Activated T-helper 17 cell treated with anti-CD3 and anti-CD28 coated beads, Interleukin-2, amount 50 U/mL, for 72 hours (primary cell): ENCODE results near the gene TMEM151A. TPM values are rescaled to one million over a fixed set of nuclear protein-coding genes. Genes with fewer than 3 reads are reported as not detected.
"Not testable (repeated sequence)": the region's sequence is repeated elsewhere in the genome, so short reads cannot be mapped to it uniquely, and the experiment has no call there.

Source experiments
- ATAC-seq: fragments of 150-1000 bp; cut with Tn5 transposase; replicated peaks from 2 replicates; pipeline ENCODE4 v1.10.0; 2021; ENCODE audit warnings: mild to moderate bottlenecking, moderate library complexity
- H3K27ac Mint-ChIP-seq: one replicate; pipeline ENCODE4 v1.8.0; 2022; ENCODE audit warnings: mixed read lengths
- H3K27me3 Mint-ChIP-seq: one replicate; pipeline ENCODE4 v1.8.0; 2022; ENCODE audit warnings: mixed read lengths
- H3K36me3 Mint-ChIP-seq: one replicate; pipeline ENCODE4 v1.8.0; 2022; ENCODE audit warnings: low read depth, mild to moderate bottlenecking, mixed read lengths
- H3K4me1 Mint-ChIP-seq: one replicate; pipeline ENCODE4 v1.8.0; 2022; ENCODE audit warnings: mixed read lengths
- H3K4me3 Mint-ChIP-seq: one replicate; pipeline ENCODE4 v1.8.0; 2022; ENCODE audit warnings: mild to moderate bottlenecking, mixed read lengths
- H3K9me3 Mint-ChIP-seq: one replicate; pipeline ENCODE4 v1.8.0; 2022; ENCODE audit warnings: mixed read lengths
- total RNA-seq, 2 donors: library from RNA; stranded (reverse); gene quantifications; one replicate each; pipeline ENCODE4 v1.2.3, GENCODE V29; 2022

TMEM151A gene
- total RNA-seq, result not detected

GRCh38 chr11:66291706-66292542, at the start of gene TMEM151A:
TMEM151A (plus strand) TSS chr11:66291894; CDS start chr11:66292014, 120 bp downstream.
- Mint-ChIP-seq H3K9me3 (no peaks in the 10 kb centered on the region), H3K36me3 (no peaks in the 10 kb centered on the region), H3K27ac (peak within 1 kb of the TSS; percentile 96), H3K4me1 (peaks cover 8% of the 10 kb centered on the region), H3K27me3 (peaks cover 10% of the 10 kb centered on the region), H3K4me3 (peak within 1 kb of the TSS; percentile 92)
- ATAC-seq, result no peak

- peaks cover 70% of the 10 kb centered on the region for H3K36me3 Mint-ChIP-seq
- no peak for ATAC-seq
Measured at GRCh38 chr11:66242095-66242765, 49.5 kb upstream of the TMEM151A start.

GRCh38 chr11:66243782-66244535, 47.7 kb upstream of the TMEM151A start:
- H3K27ac Mint-ChIP-seq, result peak overlapping the region; percentile 83
- no peak overlapping the region for H3K4me3 Mint-ChIP-seq
- no peak for ATAC-seq
- H3K9me3 Mint-ChIP-seq, result no peaks in the 10 kb centered on the region
- H3K4me1 Mint-ChIP-seq, result no peaks in the 10 kb centered on the region
- H3K36me3 Mint-ChIP-seq, result peaks cover 60% of the 10 kb centered on the region
- no peaks in the 10 kb centered on the region for H3K27me3 Mint-ChIP-seq

More at GRCh38 chr11:66242095-66242765, 49.5 kb upstream of the TMEM151A start:
- Mint-ChIP-seq H3K4me1 (no peaks in the 10 kb centered on the region), H3K9me3 (no peaks in the 10 kb centered on the region), H3K27me3 (no peaks in the 10 kb centered on the region), H3K27ac (no peak overlapping the region), H3K4me3 (no peak overlapping the region)

- ATAC-seq, result no peak
- Mint-ChIP-seq H3K27ac (peak overlapping the region; percentile 63), H3K4me3 (no peak overlapping the region), H3K4me1 (peaks cover 4% of the 10 kb centered on the region), H3K9me3 (no peaks in the 10 kb centered on the region), H3K27me3 (no peaks in the 10 kb centered on the region), H3K36me3 (peaks cover 36% of the 10 kb centered on the region)
Measured at GRCh38 chr11:66247295-66247694, 44.4 kb upstream of the TMEM151A start.

GRCh38 chr11:66247801-66248200, 43.9 kb upstream of the TMEM151A start:
- Mint-ChIP-seq H3K4me3 (no peak overlapping the region), H3K9me3 (no peaks in the 10 kb centered on the region), H3K4me1 (peaks cover 4% of the 10 kb centered on the region), H3K36me3 (peaks cover 34% of the 10 kb centered on the region), H3K27me3 (no peaks in the 10 kb centered on the region), H3K27ac (peak overlapping the region; percentile 63)
- no peak for ATAC-seq

GRCh38 chr11:66248903-66249302, 42.8 kb upstream of the TMEM151A start:
- Mint-ChIP-seq H3K27me3 (no peaks in the 10 kb centered on the region), H3K4me3 (no peak overlapping the region), H3K27ac (peak overlapping the region; percentile 13), H3K9me3 (no peaks in the 10 kb centered on the region), H3K4me1 (peaks cover 4% of the 10 kb centered on the region), H3K36me3 (peaks cover 33% of the 10 kb centered on the region)
- no peak for ATAC-seq

GRCh38 chr11:66251809-66252208, 39.9 kb upstream of the TMEM151A start:
- H3K4me3 Mint-ChIP-seq, result no peak overlapping the region
- H3K4me1 Mint-ChIP-seq, result peaks cover 7% of the 10 kb centered on the region
- peaks cover 20% of the 10 kb centered on the region for H3K36me3 Mint-ChIP-seq
- H3K27ac Mint-ChIP-seq, result no peak overlapping the region
- peak; percentile 38 for ATAC-seq
- no peaks in the 10 kb centered on the region for H3K27me3 Mint-ChIP-seq
- no peaks in the 10 kb centered on the region for H3K9me3 Mint-ChIP-seq

- not testable (repeated sequence) for H3K4me3 Mint-ChIP-seq, ATAC-seq, H3K9me3 Mint-ChIP-seq, H3K27me3 Mint-ChIP-seq, H3K4me1 Mint-ChIP-seq
- Mint-ChIP-seq H3K27ac (peak overlapping the region; percentile 74), H3K36me3 (peaks cover 14% of the 10 kb centered on the region)
Measured at GRCh38 chr11:66253081-66253480, 38.6 kb upstream of the TMEM151A start.

GRCh38 chr11:66258473-66258893, 33.2 kb upstream of the TMEM151A start:
- Mint-ChIP-seq H3K4me1 (peaks cover 14% of the 10 kb centered on the region), H3K4me3 (peak overlapping the region; percentile 96), H3K36me3 (peaks cover 63% of the 10 kb centered on the region), H3K27me3 (no peaks in the 10 kb centered on the region), H3K27ac (peak overlapping the region; percentile 80), H3K9me3 (no peaks in the 10 kb centered on the region)
- peak; percentile 4 for ATAC-seq

- Mint-ChIP-seq H3K4me1 (peaks cover 14% of the 10 kb centered on the region), H3K9me3 (no peaks in the 10 kb centered on the region), H3K27me3 (no peaks in the 10 kb centered on the region), H3K36me3 (peaks cover 68% of the 10 kb centered on the region), H3K27ac (peak overlapping the region; percentile 80), H3K4me3 (peak overlapping the region; percentile 96)
- no peak for ATAC-seq
Measured at GRCh38 chr11:66259225-66259624, 32.5 kb upstream of the TMEM151A start.

GRCh38 chr11:66259956-66260355, 31.7 kb upstream of the TMEM151A start:
- peak overlapping the region; percentile 80 for H3K27ac Mint-ChIP-seq
- H3K4me3 Mint-ChIP-seq, result peak overlapping the region; percentile 96
- peaks cover 14% of the 10 kb centered on the region for H3K4me1 Mint-ChIP-seq
- ATAC-seq, result no peak
- H3K27me3 Mint-ChIP-seq, result no peaks in the 10 kb centered on the region
- H3K9me3 Mint-ChIP-seq, result no peaks in the 10 kb centered on the region
- H3K36me3 Mint-ChIP-seq, result peaks cover 75% of the 10 kb centered on the region

GRCh38 chr11:66261578-66261977, 30.1 kb upstream of the TMEM151A start:
- H3K27me3 Mint-ChIP-seq, result no peaks in the 10 kb centered on the region
- H3K4me3 Mint-ChIP-seq, result no peak overlapping the region
- H3K9me3 Mint-ChIP-seq, result no peaks in the 10 kb centered on the region
- peaks cover 76% of the 10 kb centered on the region for H3K36me3 Mint-ChIP-seq
- no peak for ATAC-seq
- H3K27ac Mint-ChIP-seq, result no peak overlapping the region
- peaks cover 13% of the 10 kb centered on the region for H3K4me1 Mint-ChIP-seq

- H3K27ac Mint-ChIP-seq, result no peak overlapping the region
- H3K27me3 Mint-ChIP-seq, result no peaks in the 10 kb centered on the region
- no peak overlapping the region for H3K4me3 Mint-ChIP-seq
- ATAC-seq, result no peak
- H3K4me1 Mint-ChIP-seq, result peaks cover 12% of the 10 kb centered on the region
- peaks cover 76% of the 10 kb centered on the region for H3K36me3 Mint-ChIP-seq
- no peaks in the 10 kb centered on the region for H3K9me3 Mint-ChIP-seq
Measured at GRCh38 chr11:66262191-66262590, 29.5 kb upstream of the TMEM151A start.

- Mint-ChIP-seq H3K36me3 (peaks cover 78% of the 10 kb centered on the region), H3K4me3 (no peak overlapping the region), H3K27ac (no peak overlapping the region), H3K27me3 (no peaks in the 10 kb centered on the region), H3K4me1 (peaks cover 14% of the 10 kb centered on the region), H3K9me3 (no peaks in the 10 kb centered on the region)
- ATAC-seq, result no peak
Measured at GRCh38 chr11:66262696-66263095, 29.0 kb upstream of the TMEM151A start.
